Fibroblast of lung (primary cell): Measurements from ENCODE around the gene SCN1B.

Experiments
- CTCF ChIP-seq, 2 donors: IDR thresholded peaks in 1 of 2; conservative IDR thresholded peaks in 1 of 2; 1 replicate in 1 of 2; 2 replicates in 1 of 2; pipeline ENCODE4 v1.5.1; 2011 to 2012; ENCODE audit warnings: low read length in 2 of 2, control low read depth in 1 of 2, inconsistent platforms in 1 of 2, low read depth in 1 of 2, mild to moderate bottlenecking in 1 of 2
- EZH2 ChIP-seq: IDR thresholded peaks from 2 replicates; pipeline ENCODE4 v1.5.1; 2012; ENCODE audit warnings: low read length, control low read depth, mild to moderate bottlenecking; ENCODE audit errors: missing control alignments

GRCh38 chr19:35089554-35089953 is 59.3 kb downstream of the SCN1B start:
- TF ChIP-seq CTCF (conservative IDR thresholded peaks at IDR 0.05 in 1 of 2, IDR thresholded peaks at IDR 0.05 in 1 of 2; ENCODE audit: low read depth in 1 of 2, low read length in 2 of 2): no peak
- TF ChIP-seq EZH2: no peak
